ENCODE results near the gene LPP.

The LPP gene

DNA sequence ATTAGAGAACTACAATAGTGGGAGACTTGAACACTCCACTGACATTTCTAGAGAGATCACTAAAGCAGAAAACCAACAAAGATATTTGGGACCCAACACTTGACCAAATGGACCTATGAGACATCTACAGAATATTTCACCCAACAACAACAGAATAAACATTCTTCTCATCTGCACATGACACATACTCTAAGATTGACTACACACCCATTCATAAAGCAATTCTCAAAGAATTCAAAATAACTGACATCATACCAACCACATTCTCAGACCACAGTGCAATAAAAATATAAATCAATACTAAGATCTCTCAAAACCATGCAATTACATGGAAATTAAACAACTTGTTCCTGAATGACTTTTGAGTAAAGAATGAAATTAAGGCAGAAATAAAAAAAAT lies 473.7 kb downstream of the LPP start:
- Histone ChIP-seq H3K36me3 (ENCODE audit: insufficient read depth, low read length) (no peaks in the 10 kb centered on the region), H3K4me2 (ENCODE audit: low read length) (no peak overlapping the region), H3K4me1 (ENCODE audit: insufficient read depth, low read length, severe bottlenecking) (no peaks in the 10 kb centered on the region), H3K9ac (ENCODE audit: low read length) (no peak overlapping the region), H4K20me1 (ENCODE audit: insufficient read depth, low read length) (no peaks in the 10 kb centered on the region), H3K9me3 (ENCODE audit: low read length) (no peaks in the 10 kb centered on the region), H3K4me3 (ENCODE audit: low read depth, low read length, poor library complexity, severe bottlenecking) (no peak overlapping the region), H2AFZ (ENCODE audit: low read length) (no peak overlapping the region), H3K9me2 (ENCODE audit: low read depth, low read length) (no peaks in the 10 kb centered on the region), H3K27me3 (ENCODE audit: insufficient read depth, low read length) (no peaks in the 10 kb centered on the region), H3F3A (ENCODE audit: insufficient read depth, low read length) (no peaks in the 10 kb centered on the region), H3K27ac (ENCODE audit: low read depth, low read length, poor library complexity, severe bottlenecking) (no peak overlapping the region), H3K79me2 (ENCODE audit: insufficient read depth, low read length) (no peaks in the 10 kb centered on the region)
- TF ChIP-seq, protein P1, sequence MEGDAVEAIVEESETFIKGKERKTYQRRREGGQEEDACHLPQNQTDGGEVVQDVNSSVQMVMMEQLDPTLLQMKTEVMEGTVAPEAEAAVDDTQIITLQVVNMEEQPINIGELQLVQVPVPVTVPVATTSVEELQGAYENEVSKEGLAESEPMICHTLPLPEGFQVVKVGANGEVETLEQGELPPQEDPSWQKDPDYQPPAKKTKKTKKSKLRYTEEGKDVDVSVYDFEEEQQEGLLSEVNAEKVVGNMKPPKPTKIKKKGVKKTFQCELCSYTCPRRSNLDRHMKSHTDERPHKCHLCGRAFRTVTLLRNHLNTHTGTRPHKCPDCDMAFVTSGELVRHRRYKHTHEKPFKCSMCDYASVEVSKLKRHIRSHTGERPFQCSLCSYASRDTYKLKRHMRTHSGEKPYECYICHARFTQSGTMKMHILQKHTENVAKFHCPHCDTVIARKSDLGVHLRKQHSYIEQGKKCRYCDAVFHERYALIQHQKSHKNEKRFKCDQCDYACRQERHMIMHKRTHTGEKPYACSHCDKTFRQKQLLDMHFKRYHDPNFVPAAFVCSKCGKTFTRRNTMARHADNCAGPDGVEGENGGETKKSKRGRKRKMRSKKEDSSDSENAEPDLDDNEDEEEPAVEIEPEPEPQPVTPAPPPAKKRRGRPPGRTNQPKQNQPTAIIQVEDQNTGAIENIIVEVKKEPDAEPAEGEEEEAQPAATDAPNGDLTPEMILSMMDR (IDR thresholded peaks at IDR 0.05; ENCODE audit: low read length), result no peak
- TF ChIP-seq EZH2 (IDR thresholded peaks at IDR 0.05; ENCODE audit: borderline replicate concordance, low read length), result no peak

DNA sequence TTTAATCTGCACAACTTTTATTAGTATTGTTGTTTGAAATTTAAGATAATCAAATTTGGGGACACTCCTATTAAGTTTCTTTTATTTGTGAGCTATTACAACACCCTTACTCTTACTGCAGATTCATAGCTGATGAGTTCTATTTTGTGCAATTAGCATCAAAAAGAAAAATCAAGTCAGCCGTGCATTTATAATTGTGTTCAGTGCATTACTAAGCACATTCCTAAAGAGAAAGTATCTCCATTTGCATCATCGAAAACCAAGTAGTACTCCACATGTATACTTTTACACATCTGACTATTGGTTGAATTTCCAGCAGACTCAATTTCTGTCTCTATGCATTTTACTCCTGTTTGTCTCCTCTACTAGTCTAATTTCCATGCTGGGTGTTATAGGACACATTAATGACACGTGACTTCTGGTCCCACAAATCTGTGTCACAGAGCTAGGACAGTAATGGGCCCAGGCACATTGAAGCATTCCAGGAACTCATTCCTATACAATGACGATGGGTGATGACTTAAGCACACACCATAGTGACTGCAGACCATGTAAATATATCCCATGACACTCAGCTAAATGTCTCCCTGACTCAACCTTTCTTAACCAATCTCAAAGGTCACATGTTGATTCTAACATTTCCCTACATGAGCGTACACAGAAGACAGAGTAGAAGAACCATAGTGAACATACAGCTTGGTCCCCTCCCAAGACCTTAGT lies 477.5 kb downstream of the LPP start:
- Histone ChIP-seq H3K9me3 (ENCODE audit: low read length) (no peaks in the 10 kb centered on the region), H3K4me2 (ENCODE audit: low read length) (no peak overlapping the region), H3K9ac (ENCODE audit: low read length) (no peak overlapping the region), H3K9me2 (ENCODE audit: low read depth, low read length) (no peaks in the 10 kb centered on the region), H3K79me2 (ENCODE audit: insufficient read depth, low read length) (no peaks in the 10 kb centered on the region), H2AFZ (ENCODE audit: low read length) (no peak overlapping the region), H3K4me3 (ENCODE audit: low read depth, low read length, poor library complexity, severe bottlenecking) (no peak overlapping the region), H3K4me1 (ENCODE audit: insufficient read depth, low read length, severe bottlenecking) (no peaks in the 10 kb centered on the region), H3K27ac (ENCODE audit: low read depth, low read length, poor library complexity, severe bottlenecking) (no peak overlapping the region), H3F3A (ENCODE audit: insufficient read depth, low read length) (no peaks in the 10 kb centered on the region), H3K27me3 (ENCODE audit: insufficient read depth, low read length) (no peaks in the 10 kb centered on the region), H3K36me3 (ENCODE audit: insufficient read depth, low read length) (no peaks in the 10 kb centered on the region), H4K20me1 (ENCODE audit: insufficient read depth, low read length) (no peaks in the 10 kb centered on the region)
- TF ChIP-seq, protein P1 (IDR thresholded peaks at IDR 0.05; ENCODE audit: low read length), result no peak
- no peak for TF ChIP-seq EZH2 (IDR thresholded peaks at IDR 0.05; ENCODE audit: borderline replicate concordance, low read length)

DNA sequence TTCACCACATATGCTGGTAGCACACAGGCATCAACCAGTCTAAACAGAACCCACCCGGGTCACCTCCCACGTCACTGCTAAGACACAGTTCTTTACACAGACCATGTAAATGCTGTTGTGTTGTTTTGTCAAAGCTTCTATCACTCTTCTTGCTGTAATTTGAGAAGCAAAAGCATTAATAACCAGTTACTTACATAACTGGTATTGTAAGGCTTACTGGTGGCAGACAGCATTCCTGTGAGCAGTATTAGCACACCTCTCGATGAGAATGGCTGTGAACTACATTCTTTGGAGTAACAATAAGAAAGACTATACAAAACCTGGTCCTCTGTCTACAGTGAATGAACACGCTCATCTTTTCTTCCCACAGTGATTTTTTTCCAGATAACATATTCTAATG lies 479.2 kb downstream of the LPP start:
- Histone ChIP-seq H3K4me2 (ENCODE audit: low read length) (no peak overlapping the region), H3K9me3 (ENCODE audit: low read length) (no peaks in the 10 kb centered on the region), H3K27me3 (ENCODE audit: insufficient read depth, low read length) (no peaks in the 10 kb centered on the region), H2AFZ (ENCODE audit: low read length) (no peak overlapping the region), H3K9me2 (ENCODE audit: low read depth, low read length) (no peaks in the 10 kb centered on the region), H3F3A (ENCODE audit: insufficient read depth, low read length) (no peaks in the 10 kb centered on the region), H3K4me1 (ENCODE audit: insufficient read depth, low read length, severe bottlenecking) (no peaks in the 10 kb centered on the region), H3K36me3 (ENCODE audit: insufficient read depth, low read length) (no peaks in the 10 kb centered on the region), H3K27ac (ENCODE audit: low read depth, low read length, poor library complexity, severe bottlenecking) (no peak overlapping the region), H4K20me1 (ENCODE audit: insufficient read depth, low read length) (no peaks in the 10 kb centered on the region), H3K4me3 (ENCODE audit: low read depth, low read length, poor library complexity, severe bottlenecking) (no peak overlapping the region), H3K79me2 (ENCODE audit: insufficient read depth, low read length) (no peaks in the 10 kb centered on the region), H3K9ac (ENCODE audit: low read length) (no peak overlapping the region)
- TF ChIP-seq, protein P1 (IDR thresholded peaks at IDR 0.05; ENCODE audit: low read length), result no peak
- no peak for TF ChIP-seq EZH2 (IDR thresholded peaks at IDR 0.05; ENCODE audit: borderline replicate concordance, low read length)
